Loucy (cell line): ENCODE data around the gene TRIM56.
"Not testable (repeated sequence)": the region's sequence is repeated elsewhere in the genome, so short reads cannot be mapped to it uniquely, and the experiment has no call there.

Source experiments
- CTCF ChIP-seq: fragments of 200-600 bp; sonication (generic); conservative IDR thresholded peaks from 2 replicates; pipeline ENCODE4 v1.5.1; 2014; ENCODE audit warnings: mild to moderate bottlenecking, antibody characterized with exemption, low read length
- EZH2phosphoT487 ChIP-seq: fragments of 200-600 bp; IDR thresholded peaks from 2 replicates; pipeline ENCODE4 v1.6.1; 2018; ENCODE audit warnings: antibody characterized with exemption, mild to moderate bottlenecking, moderate library complexity, borderline replicate concordance

DNA sequence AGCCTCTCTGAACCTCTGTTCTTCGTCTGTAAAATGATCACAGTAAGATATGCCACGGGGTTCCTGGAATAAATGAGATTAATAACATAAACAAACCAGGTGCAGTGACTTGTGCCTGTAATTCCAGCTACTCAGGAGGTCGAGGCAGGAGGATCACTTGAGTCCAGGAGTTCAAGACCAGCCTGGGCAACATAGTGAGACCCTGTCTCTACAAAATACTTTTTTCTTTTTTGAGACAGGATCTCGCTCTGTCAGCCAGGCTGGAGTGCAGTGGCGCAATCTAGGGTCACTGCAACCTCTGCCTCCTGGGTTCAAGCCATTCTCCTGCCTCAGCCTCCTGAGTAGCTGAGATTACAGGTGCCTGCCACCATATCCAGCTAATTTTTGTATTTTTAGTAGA is 20.0 kb downstream of the TRIM56 start:
- not testable (repeated sequence) for TF ChIP-seq CTCF, EZH2phosphoT487
